T-helper 17 cell (primary cell): ENCODE results near the gene AQP2. TPM values are rescaled to one million over a fixed set of nuclear protein-coding genes. Genes with fewer than 3 reads are reported as not detected.

ENCODE experiments used
- ATAC-seq: fragments of 150-1000 bp; cut with Tn5 transposase; 2 replicates; pipeline ENCODE4 v1.10.0; 2021; ENCODE audit warnings: mild to moderate bottlenecking, moderate library complexity
- DNase-seq, 3 donors: peaks; one replicate each; pipeline versions ENCODE4 v3.0.0 to v3.0.0-alpha.2; 2020 to 2021
- H3K9me3 ChIP-seq: one replicate; pipeline ENCODE4 v1.7.0; 2013; ENCODE audit warnings: low read length, mild to moderate bottlenecking; ENCODE audit not compliant: control insufficient read depth, poor library complexity, severe bottlenecking
- H3K27ac Mint-ChIP-seq: one replicate; pipeline ENCODE4 v1.8.0; 2022; ENCODE audit warnings: mild to moderate bottlenecking, moderate library complexity, mixed read lengths
- H3K27me3 Mint-ChIP-seq: one replicate; pipeline ENCODE4 v1.8.0; 2022; ENCODE audit warnings: mixed read lengths
- H3K36me3 Mint-ChIP-seq: one replicate; pipeline ENCODE4 v1.8.0; 2022; ENCODE audit warnings: low read depth, mixed read lengths
- H3K4me1 Mint-ChIP-seq: one replicate; pipeline ENCODE4 v1.8.0; 2022; ENCODE audit warnings: mild to moderate bottlenecking, mixed read lengths
- H3K4me3 Mint-ChIP-seq: one replicate; pipeline ENCODE4 v1.8.0; 2022; ENCODE audit warnings: mild to moderate bottlenecking, moderate library complexity, mixed read lengths
- total RNA-seq, 4 donors: library from RNA in 2 of 4; stranded (reverse) in 2 of 4; gene quantifications; one replicate each; pipeline ENCODE4 v1.2.3 and lab custom pipeline; 2022 to 2026

The AQP2 gene
- total RNA-seq, 2 donors from 2014 or later, result not detected

- no peaks in the 10 kb centered on the region for H3K9me3 ChIP-seq
- no peak for DNase-seq
- no peak overlapping the region for H3K27ac Mint-ChIP-seq
- peaks cover 17% of the 10 kb centered on the region for H3K4me1 Mint-ChIP-seq
- H3K4me3 Mint-ChIP-seq, result no peak overlapping the region
- peaks cover 23% of the 10 kb centered on the region for H3K27me3 Mint-ChIP-seq
- no peak for ATAC-seq
- H3K36me3 Mint-ChIP-seq, result peaks cover 3% of the 10 kb centered on the region
Observed at GRCh38 chr12:49937639-49938300, 12.8 kb upstream of the AQP2 start.

GRCh38 chr12:49939307-49939706 lies 11.2 kb upstream of the AQP2 start:
- Mint-ChIP-seq H3K27ac (peak overlapping the region; percentile 29), H3K27me3 (peaks cover 20% of the 10 kb centered on the region)
- no peaks in the 10 kb centered on the region for H3K9me3 ChIP-seq

GRCh38 chr12:49939707-49940106 lies 10.8 kb upstream of the AQP2 start:
- Mint-ChIP-seq H3K36me3 (no peaks in the 10 kb centered on the region), H3K4me1 (peaks cover 32% of the 10 kb centered on the region), H3K27ac (peak overlapping the region; percentile 29), H3K4me3 (no peak overlapping the region), H3K27me3 (peaks cover 16% of the 10 kb centered on the region)
- H3K9me3 ChIP-seq, result no peaks in the 10 kb centered on the region
- ATAC-seq, result no peak
- DNase-seq, result no peak

More at GRCh38 chr12:49939307-49939706, 11.2 kb upstream of the AQP2 start:
- ATAC-seq, result no peak
- H3K36me3 Mint-ChIP-seq, result peaks cover 3% of the 10 kb centered on the region
- peaks cover 31% of the 10 kb centered on the region for H3K4me1 Mint-ChIP-seq
- no peak for DNase-seq
- no peak overlapping the region for H3K4me3 Mint-ChIP-seq

GRCh38 chr12:49941556-49942511 lies 8.7 kb upstream of the AQP2 start:
- H3K27ac Mint-ChIP-seq, result peak overlapping the region; percentile 96
- H3K36me3 Mint-ChIP-seq, result no peaks in the 10 kb centered on the region
- H3K4me1 Mint-ChIP-seq, result peaks cover 39% of the 10 kb centered on the region
- no peak for DNase-seq
- peaks cover 5% of the 10 kb centered on the region for H3K27me3 Mint-ChIP-seq
- H3K4me3 Mint-ChIP-seq, result no peak overlapping the region
- no peak for ATAC-seq
- H3K9me3 ChIP-seq, result no peaks in the 10 kb centered on the region

GRCh38 chr12:49942512-49942893 lies 8.0 kb upstream of the AQP2 start:
- Mint-ChIP-seq H3K27me3 (peaks cover under 1% of the 10 kb centered on the region), H3K27ac (peak overlapping the region; percentile 96), H3K4me3 (no peak overlapping the region), H3K4me1 (peaks cover 39% of the 10 kb centered on the region), H3K36me3 (no peaks in the 10 kb centered on the region)
- DNase-seq (no peak), ATAC-seq (no peak)
- H3K9me3 ChIP-seq, result no peaks in the 10 kb centered on the region

- no peaks in the 10 kb centered on the region for H3K9me3 ChIP-seq
- no peaks in the 10 kb centered on the region for H3K36me3 Mint-ChIP-seq
- ATAC-seq, result peak; percentile 39
- peak overlapping the region; percentile 41 for H3K4me3 Mint-ChIP-seq
- H3K27me3 Mint-ChIP-seq, result no peaks in the 10 kb centered on the region
- no peak for DNase-seq
- peak overlapping the region; percentile 96 for H3K27ac Mint-ChIP-seq
- peaks cover 39% of the 10 kb centered on the region for H3K4me1 Mint-ChIP-seq
Observed at GRCh38 chr12:49942921-49943624, 7.5 kb upstream of the AQP2 start.

- peaks cover under 1% of the 10 kb centered on the region for H3K27me3 Mint-ChIP-seq
- no peak for DNase-seq
- ATAC-seq, result no peak
- no peaks in the 10 kb centered on the region for H3K9me3 ChIP-seq
- peak overlapping the region; percentile 3 for H3K4me3 Mint-ChIP-seq
- H3K36me3 Mint-ChIP-seq, result no peaks in the 10 kb centered on the region
- peaks cover 39% of the 10 kb centered on the region for H3K4me1 Mint-ChIP-seq
- peak overlapping the region; percentile 96 for H3K27ac Mint-ChIP-seq
Observed at GRCh38 chr12:49943625-49943960, 6.9 kb upstream of the AQP2 start.

GRCh38 chr12:49944046-49944445 lies 6.5 kb upstream of the AQP2 start:
- ATAC-seq (no peak), DNase-seq (no peak)
- H3K36me3 Mint-ChIP-seq, result no peaks in the 10 kb centered on the region
- H3K27ac Mint-ChIP-seq, result peak overlapping the region; percentile 96
- H3K27me3 Mint-ChIP-seq, result peaks cover 5% of the 10 kb centered on the region
- H3K4me3 Mint-ChIP-seq, result no peak overlapping the region
- no peaks in the 10 kb centered on the region for H3K9me3 ChIP-seq
- peaks cover 39% of the 10 kb centered on the region for H3K4me1 Mint-ChIP-seq

- peak overlapping the region; percentile 96 for H3K4me3 Mint-ChIP-seq
- H3K27me3 Mint-ChIP-seq, result peaks cover 10% of the 10 kb centered on the region
- ATAC-seq (no peak), DNase-seq (no peak)
- H3K36me3 Mint-ChIP-seq, result no peaks in the 10 kb centered on the region
- no peaks in the 10 kb centered on the region for H3K9me3 ChIP-seq
- peak overlapping the region; percentile 96 for H3K27ac Mint-ChIP-seq
- peaks cover 39% of the 10 kb centered on the region for H3K4me1 Mint-ChIP-seq
Observed at GRCh38 chr12:49944718-49945117, 5.8 kb upstream of the AQP2 start.

GRCh38 chr12:49945394-49946080 lies 5.0 kb upstream of the AQP2 start:
- peak; percentile 71 to 79 (median 74) for DNase-seq
- H3K27me3 Mint-ChIP-seq, result peaks cover 16% of the 10 kb centered on the region
- peaks cover 39% of the 10 kb centered on the region for H3K4me1 Mint-ChIP-seq
- H3K4me3 Mint-ChIP-seq, result peak overlapping the region; percentile 96
- H3K36me3 Mint-ChIP-seq, result no peaks in the 10 kb centered on the region
- no peaks in the 10 kb centered on the region for H3K9me3 ChIP-seq
- peak; percentile 96 for ATAC-seq
- peak overlapping the region; percentile 96 for H3K27ac Mint-ChIP-seq

- DNase-seq (no peak), ATAC-seq (no peak)
- peak overlapping the region; percentile 96 for H3K27ac Mint-ChIP-seq
- peaks cover 20% of the 10 kb centered on the region for H3K27me3 Mint-ChIP-seq
- H3K4me1 Mint-ChIP-seq, result peaks cover 39% of the 10 kb centered on the region
- H3K36me3 Mint-ChIP-seq, result no peaks in the 10 kb centered on the region
- peak overlapping the region; percentile 96 for H3K4me3 Mint-ChIP-seq
- no peaks in the 10 kb centered on the region for H3K9me3 ChIP-seq
Observed at GRCh38 chr12:49946086-49946485, 4.5 kb upstream of the AQP2 start.

- no peaks in the 10 kb centered on the region for H3K36me3 Mint-ChIP-seq
- H3K27me3 Mint-ChIP-seq, result peaks cover 20% of the 10 kb centered on the region
- DNase-seq, result no peak
- no peak for ATAC-seq
- H3K4me3 Mint-ChIP-seq, result no peak overlapping the region
- H3K4me1 Mint-ChIP-seq, result peaks cover 37% of the 10 kb centered on the region
- no peaks in the 10 kb centered on the region for H3K9me3 ChIP-seq
- peak overlapping the region; percentile 96 for H3K27ac Mint-ChIP-seq
Observed at GRCh38 chr12:49946497-49946896, 4.0 kb upstream of the AQP2 start.
